Measurements from ENCODE around the gene KLHL8.
A peak's percentile ranks its signal among the peaks of the same experiment; 100 is the strongest.

KLHL8 gene

GRCh38 chr4:87144356-87144755 is 76.1 kb downstream of the KLHL8 start:
- Mint-ChIP-seq H3K4me1 (no peaks in the 10 kb centered on the region), H3K27me3 (ENCODE audit: low read depth) (no peaks in the 10 kb centered on the region), H3K9me3 (no peaks in the 10 kb centered on the region), H3K36me3 (ENCODE audit: low read depth) (peaks cover 49% of the 10 kb centered on the region), H3K4me3 (no peak overlapping the region), H3K27ac (peak overlapping the region in 1 of 3 experiments; percentile 17)
- TF ChIP-seq, protein P1, sequence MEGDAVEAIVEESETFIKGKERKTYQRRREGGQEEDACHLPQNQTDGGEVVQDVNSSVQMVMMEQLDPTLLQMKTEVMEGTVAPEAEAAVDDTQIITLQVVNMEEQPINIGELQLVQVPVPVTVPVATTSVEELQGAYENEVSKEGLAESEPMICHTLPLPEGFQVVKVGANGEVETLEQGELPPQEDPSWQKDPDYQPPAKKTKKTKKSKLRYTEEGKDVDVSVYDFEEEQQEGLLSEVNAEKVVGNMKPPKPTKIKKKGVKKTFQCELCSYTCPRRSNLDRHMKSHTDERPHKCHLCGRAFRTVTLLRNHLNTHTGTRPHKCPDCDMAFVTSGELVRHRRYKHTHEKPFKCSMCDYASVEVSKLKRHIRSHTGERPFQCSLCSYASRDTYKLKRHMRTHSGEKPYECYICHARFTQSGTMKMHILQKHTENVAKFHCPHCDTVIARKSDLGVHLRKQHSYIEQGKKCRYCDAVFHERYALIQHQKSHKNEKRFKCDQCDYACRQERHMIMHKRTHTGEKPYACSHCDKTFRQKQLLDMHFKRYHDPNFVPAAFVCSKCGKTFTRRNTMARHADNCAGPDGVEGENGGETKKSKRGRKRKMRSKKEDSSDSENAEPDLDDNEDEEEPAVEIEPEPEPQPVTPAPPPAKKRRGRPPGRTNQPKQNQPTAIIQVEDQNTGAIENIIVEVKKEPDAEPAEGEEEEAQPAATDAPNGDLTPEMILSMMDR (IDR thresholded peaks at IDR 0.05; ENCODE audit: unreplicated experiment in 3 of 3), result no peak

DNA sequence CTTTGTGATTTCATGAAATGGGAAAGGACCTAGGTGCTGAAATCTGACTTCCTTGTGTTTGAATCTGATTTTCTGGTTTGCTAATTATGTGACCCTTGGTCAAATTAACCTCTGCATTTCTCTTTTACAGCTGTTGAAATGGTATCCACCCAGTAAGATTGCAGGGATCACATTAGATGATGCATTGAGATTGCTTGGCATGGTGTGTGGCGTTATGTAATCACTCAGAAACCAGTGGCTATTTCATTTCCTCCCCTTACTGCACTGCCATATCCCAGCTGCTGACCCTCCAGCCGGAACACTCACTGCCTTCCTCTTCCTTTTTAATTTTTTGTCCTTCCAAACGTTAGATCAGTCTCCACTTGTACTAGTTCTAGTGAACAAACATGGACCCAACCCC is 79.0 kb downstream of the KLHL8 start:
- H3K27ac Mint-ChIP-seq, result no peak overlapping the region
- H3K4me3 Mint-ChIP-seq, result no peak overlapping the region
- TF ChIP-seq, protein P1 (IDR thresholded peaks at IDR 0.05; ENCODE audit: unreplicated experiment in 3 of 3), result no peak
- H3K4me1 Mint-ChIP-seq, result no peaks in the 10 kb centered on the region
- H3K9me3 Mint-ChIP-seq, result no peaks in the 10 kb centered on the region
- peaks cover 65% of the 10 kb centered on the region for H3K36me3 Mint-ChIP-seq (ENCODE audit: low read depth)
- H3K27me3 Mint-ChIP-seq (ENCODE audit: low read depth), result no peaks in the 10 kb centered on the region

GRCh38 chr4:87134122-87134521 is 86.3 kb downstream of the KLHL8 start:
- Mint-ChIP-seq H3K4me1 (peaks cover 5% of the 10 kb centered on the region), H3K27ac (no peak overlapping the region), H3K4me3 (no peak overlapping the region), H3K36me3 (ENCODE audit: low read depth) (peaks cover 77% of the 10 kb centered on the region), H3K27me3 (ENCODE audit: low read depth) (no peaks in the 10 kb centered on the region), H3K9me3 (no peaks in the 10 kb centered on the region)
- TF ChIP-seq, protein P1 (IDR thresholded peaks at IDR 0.05; ENCODE audit: unreplicated experiment in 3 of 3), result no peak

DNA sequence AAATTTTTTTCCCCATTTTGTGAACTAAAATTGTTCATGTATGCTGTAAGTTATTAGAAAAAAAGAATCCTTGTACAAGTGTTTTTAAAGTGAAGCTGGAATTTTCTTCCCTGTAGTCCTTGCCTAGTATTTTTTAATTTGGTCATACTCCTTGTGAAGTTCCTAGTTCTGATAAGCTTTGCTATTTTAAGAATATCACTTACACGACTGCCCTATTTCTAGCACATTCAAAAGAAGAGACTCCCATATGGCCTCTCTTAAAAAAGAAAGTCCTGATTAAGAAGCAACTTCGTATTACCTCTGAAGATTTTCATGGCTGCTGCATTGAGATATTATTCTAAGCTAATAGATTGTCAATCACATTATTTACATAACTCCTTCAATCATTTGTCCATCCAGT is 87.2 kb downstream of the KLHL8 start:
- TF ChIP-seq, protein P1 (IDR thresholded peaks at IDR 0.05; ENCODE audit: unreplicated experiment in 3 of 3), result no peak
- Mint-ChIP-seq H3K27ac (no peak overlapping the region), H3K4me1 (peaks cover 5% of the 10 kb centered on the region), H3K36me3 (ENCODE audit: low read depth) (peaks cover 85% of the 10 kb centered on the region), H3K9me3 (no peaks in the 10 kb centered on the region), H3K4me3 (no peak overlapping the region), H3K27me3 (ENCODE audit: low read depth) (no peaks in the 10 kb centered on the region)

DNA sequence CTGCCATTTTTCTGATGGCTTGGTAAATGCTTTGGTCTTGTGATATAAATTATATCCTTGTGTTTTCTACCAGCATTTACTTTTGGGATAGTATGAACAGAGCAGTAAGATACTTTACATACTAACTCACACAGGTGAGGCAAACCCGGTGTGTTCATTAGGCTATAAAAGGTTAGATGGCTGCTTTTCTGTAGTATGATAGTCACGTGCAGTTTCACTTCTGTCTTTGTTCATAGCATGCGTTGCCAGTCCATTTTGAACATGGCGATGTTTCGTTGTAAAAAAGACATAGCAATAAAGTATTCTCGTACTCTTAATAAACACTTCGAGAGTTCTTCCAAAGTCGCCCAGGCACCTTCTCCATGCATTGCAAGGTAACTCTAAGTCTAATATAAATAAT is 88.4 kb downstream of the KLHL8 start:
- Mint-ChIP-seq H3K27ac (no peak overlapping the region), H3K4me1 (peaks cover 5% of the 10 kb centered on the region), H3K36me3 (ENCODE audit: low read depth) (peaks cover 87% of the 10 kb centered on the region), H3K4me3 (no peak overlapping the region), H3K9me3 (no peaks in the 10 kb centered on the region), H3K27me3 (ENCODE audit: low read depth) (no peaks in the 10 kb centered on the region)
- TF ChIP-seq, protein P1 (IDR thresholded peaks at IDR 0.05; ENCODE audit: unreplicated experiment in 3 of 3), result no peak

DNA sequence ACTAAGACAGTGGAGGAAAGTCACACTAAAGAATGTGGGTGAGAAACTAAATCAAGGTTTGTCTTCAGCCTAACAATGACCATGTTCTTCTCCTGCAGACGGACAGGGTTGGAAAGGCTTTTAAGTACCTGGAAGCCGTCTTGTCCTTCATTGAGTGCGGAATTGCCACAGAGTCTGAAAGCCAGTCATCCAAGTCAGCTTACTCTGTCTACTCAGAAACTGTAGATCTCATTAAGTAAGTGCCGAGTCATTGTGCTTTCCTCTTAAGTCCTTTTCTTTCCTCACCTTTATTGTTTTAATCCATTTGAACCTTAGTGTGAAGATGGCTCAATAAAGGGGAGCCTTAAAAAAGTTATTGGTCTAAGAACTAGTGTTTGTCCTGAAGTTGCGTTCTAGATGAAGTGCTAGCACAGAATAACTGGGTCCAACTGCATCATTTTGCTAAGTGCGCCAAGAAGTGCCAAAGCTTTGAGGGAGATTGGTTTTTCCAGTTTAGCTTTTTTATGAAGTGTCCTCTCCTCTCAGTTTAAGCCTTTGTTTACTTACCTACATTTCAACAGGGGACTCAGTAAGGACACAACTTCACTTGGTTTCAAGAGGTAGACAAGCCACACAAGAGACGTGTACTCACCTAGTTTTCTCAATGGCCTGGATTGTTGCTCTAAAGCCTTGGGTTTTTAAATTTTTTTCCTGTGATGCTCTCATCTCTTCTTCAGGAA is 89.3 kb downstream of the KLHL8 start:
- TF ChIP-seq, protein P1 (IDR thresholded peaks at IDR 0.05; ENCODE audit: unreplicated experiment in 3 of 3), result no peak
- Mint-ChIP-seq H3K36me3 (ENCODE audit: low read depth) (peaks cover 88% of the 10 kb centered on the region), H3K4me3 (no peak overlapping the region), H3K27ac (peak overlapping the region in 1 of 3 experiments; percentile 63), H3K9me3 (no peaks in the 10 kb centered on the region), H3K27me3 (ENCODE audit: low read depth) (no peaks in the 10 kb centered on the region), H3K4me1 (peaks cover 5% of the 10 kb centered on the region)

Data from nephron (organoid).